ENCODE measurements around the gene ZYG11A. TPM values are rescaled to one million over a fixed set of nuclear protein-coding genes. Genes with fewer than 3 reads are reported as not detected.

Gene ZYG11A
- total and polyA plus RNA-seq, 2 donors (not counting 3 experiments of a cell fraction or from before 2014, with no cell fraction given), result 0.40 to 2.1 TPM

DNA sequence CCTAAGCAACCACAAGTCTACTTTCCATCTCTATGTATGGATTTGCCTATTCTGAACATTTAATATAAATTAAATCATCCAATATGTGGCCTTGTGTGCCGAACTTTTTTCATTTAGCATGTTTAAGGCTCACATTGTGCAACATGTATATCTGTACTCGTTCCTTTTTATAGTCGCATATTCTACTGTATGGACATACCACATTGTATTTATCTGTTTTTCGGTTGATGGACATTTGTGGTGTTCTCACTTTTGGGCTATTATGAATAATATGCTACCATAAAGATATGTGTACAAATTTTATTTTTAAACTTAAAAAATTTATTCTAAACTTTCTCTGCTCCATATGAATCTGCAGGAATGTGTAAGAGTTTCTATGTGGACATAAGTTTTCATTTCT lies 13.0 kb downstream of the ZYG11A start:
- Histone ChIP-seq H2AFZ (ENCODE audit: low read depth, low read length) (no peak overlapping the region), H3K9me1 (replicated peaks; ENCODE audit: control insufficient read depth, extremely low read depth, insufficient read depth, low read length) (no peaks in the 10 kb centered on the region), H3K4me3 (replicated peaks in 1 of 3; ENCODE audit: insufficient read depth in 1 of 3, low read depth in 1 of 3, low read length in 3 of 3) (no peak overlapping the region), H3K27me3 (ENCODE audit: control insufficient read depth in 2 of 2, insufficient read depth in 2 of 2, low read length in 2 of 2) (no peaks in the 10 kb centered on the region), H3K27ac (ENCODE audit: insufficient read depth, low read depth, low read length) (no peak overlapping the region), H3K36me3 (ENCODE audit: control insufficient read depth in 2 of 2, extremely low read depth in 1 of 2, insufficient read depth in 2 of 2, low read length in 2 of 2) (no peaks in the 10 kb centered on the region), H3K79me2 (ENCODE audit: control insufficient read depth, insufficient read depth, low read length) (no peaks in the 10 kb centered on the region), H3K4me1 (ENCODE audit: control insufficient read depth, extremely low read depth, insufficient read depth, low read length) (no peaks in the 10 kb centered on the region), H3K9me3 (replicated peaks; ENCODE audit: control insufficient read depth, insufficient read depth, low read length) (no peaks in the 10 kb centered on the region), H4K20me1 (replicated peaks; ENCODE audit: control insufficient read depth, extremely low read depth, insufficient read depth, low read length) (no peaks in the 10 kb centered on the region), H3K9ac (replicated peaks; ENCODE audit: extremely low read depth, insufficient read depth, low read length) (no peak overlapping the region), H3K4me2 (ENCODE audit: insufficient read depth, low read length) (no peak overlapping the region)
- CTCF ChIA-PET, result no interaction called here
- no TSS peak for BruUV-seq (replicated peaks)
- FAIRE-seq (no peak), DNase-seq (ENCODE audit: low read depth, low spot score) (no peak)
- POLR2A ChIA-PET, result no interaction called here
- intact Hi-C loops (cut with micrococcal nuclease), result no loop called here
- dilution Hi-C loops (cut with MboI; ENCODE audit: extremely low pct_ligation_motif_present, low sequenced_read_pairs), result no loop called here
- TF ChIP-seq FOS (IDR thresholded peaks at IDR 0.05; ENCODE audit: borderline replicate concordance, insufficient read depth, low read length) (no peak), EZH2 (IDR thresholded peaks at IDR 0.05; ENCODE audit: borderline replicate concordance, low read depth, low read length, severe bottlenecking) (no peak), JUN (IDR thresholded peaks at IDR 0.05; ENCODE audit: borderline replicate concordance, insufficient read depth, insufficient read length, low read depth) (no peak), POLR2AphosphoS5 (IDR thresholded peaks at IDR 0.05; ENCODE audit: insufficient read depth, low read depth, low read length) (no peak), GATA2 (IDR thresholded peaks at IDR 0.05; ENCODE audit: insufficient read depth, insufficient read length, low read depth, low read length) (no peak), MYC (IDR thresholded peaks at IDR 0.05; ENCODE audit: low read depth, low read length) (no peak), POLR2A (IDR thresholded peaks at IDR 0.05; ENCODE audit: low read depth, low read length) (no peak)
- TF ChIP-seq, protein P1, sequence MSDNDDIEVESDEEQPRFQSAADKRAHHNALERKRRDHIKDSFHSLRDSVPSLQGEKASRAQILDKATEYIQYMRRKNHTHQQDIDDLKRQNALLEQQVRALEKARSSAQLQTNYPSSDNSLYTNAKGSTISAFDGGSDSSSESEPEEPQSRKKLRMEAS (IDR thresholded peaks at IDR 0.05; ENCODE audit: insufficient read depth, insufficient read length), result no peak
- TF ChIP-seq, protein P2, sequence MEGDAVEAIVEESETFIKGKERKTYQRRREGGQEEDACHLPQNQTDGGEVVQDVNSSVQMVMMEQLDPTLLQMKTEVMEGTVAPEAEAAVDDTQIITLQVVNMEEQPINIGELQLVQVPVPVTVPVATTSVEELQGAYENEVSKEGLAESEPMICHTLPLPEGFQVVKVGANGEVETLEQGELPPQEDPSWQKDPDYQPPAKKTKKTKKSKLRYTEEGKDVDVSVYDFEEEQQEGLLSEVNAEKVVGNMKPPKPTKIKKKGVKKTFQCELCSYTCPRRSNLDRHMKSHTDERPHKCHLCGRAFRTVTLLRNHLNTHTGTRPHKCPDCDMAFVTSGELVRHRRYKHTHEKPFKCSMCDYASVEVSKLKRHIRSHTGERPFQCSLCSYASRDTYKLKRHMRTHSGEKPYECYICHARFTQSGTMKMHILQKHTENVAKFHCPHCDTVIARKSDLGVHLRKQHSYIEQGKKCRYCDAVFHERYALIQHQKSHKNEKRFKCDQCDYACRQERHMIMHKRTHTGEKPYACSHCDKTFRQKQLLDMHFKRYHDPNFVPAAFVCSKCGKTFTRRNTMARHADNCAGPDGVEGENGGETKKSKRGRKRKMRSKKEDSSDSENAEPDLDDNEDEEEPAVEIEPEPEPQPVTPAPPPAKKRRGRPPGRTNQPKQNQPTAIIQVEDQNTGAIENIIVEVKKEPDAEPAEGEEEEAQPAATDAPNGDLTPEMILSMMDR (IDR thresholded peaks at IDR 0.05; ENCODE audit: extremely low read depth in 1 of 2, insufficient read depth in 1 of 2, low read depth in 1 of 2, low read length in 2 of 2), result no peak

Data from endothelial cell of umbilical vein (primary cell).